Left ventricle myocardium inferior (tissue), 1 donor: Measurements from ENCODE around the gene NOL11. TPM values are rescaled to one million over a fixed set of nuclear protein-coding genes. Genes with fewer than 3 reads are reported as not detected.
"Not testable (repeated sequence)": the region's sequence is repeated elsewhere in the genome, so short reads cannot be mapped to it uniquely, and the experiment has no call there.

Experiments used
- DNase-seq: peaks from one replicate; pipeline ENCODE4 v3.0.0-alpha.2; 2020
- H3K27ac ChIP-seq: fragments of 200-600 bp; replicated peaks from 2 replicates; pipeline ENCODE4 v1.8.0; 2021
- H3K27me3 ChIP-seq: fragments of 200-600 bp; 2 replicates; pipeline ENCODE4 v1.8.0; 2021; ENCODE audit warnings: low read depth
- H3K36me3 ChIP-seq: fragments of 200-600 bp; 2 replicates; pipeline ENCODE4 v1.8.0; 2021
- H3K4me1 ChIP-seq: fragments of 200-600 bp; 2 replicates; pipeline ENCODE4 v1.8.0; 2021
- H3K4me3 ChIP-seq: fragments of 200-600 bp; 2 replicates; pipeline ENCODE4 v1.8.0; 2021; ENCODE audit warnings: mild to moderate bottlenecking, moderate library complexity
- H3K9me3 ChIP-seq: fragments of 200-600 bp; replicated peaks from 2 replicates; pipeline ENCODE4 v1.8.0; 2021
- intact Hi-C: fragments of 100-400 bp; cut with micrococcal nuclease; formaldehyde crosslinking; loops from one replicate; pipeline ENCODE4 v1.11.0; 2022
- total RNA-seq: library from RNA; stranded (reverse); fragmentation: NEBNext Ultra II Directional; extraction: Animal tissue kit (Norgen Biotek cat#: 25700); gene quantifications from one replicate; pipeline ENCODE4 v1.2.1, GENCODE V29; 2021
- TF ChIP-seq, protein P1 (sequence below): fragments of 200-600 bp; IDR thresholded peaks from 2 replicates; pipeline ENCODE4 v1.8.0; 2021; ENCODE audit warnings: antibody characterized with exemption, mild to moderate bottlenecking, borderline replicate concordance
- donor health status: DM: no; HTN: yes; CAD: no; lungs with severe emphysema.

Gene NOL11
- total RNA-seq, 1 donor from 2014 or later = 25.3 TPM

DNA sequence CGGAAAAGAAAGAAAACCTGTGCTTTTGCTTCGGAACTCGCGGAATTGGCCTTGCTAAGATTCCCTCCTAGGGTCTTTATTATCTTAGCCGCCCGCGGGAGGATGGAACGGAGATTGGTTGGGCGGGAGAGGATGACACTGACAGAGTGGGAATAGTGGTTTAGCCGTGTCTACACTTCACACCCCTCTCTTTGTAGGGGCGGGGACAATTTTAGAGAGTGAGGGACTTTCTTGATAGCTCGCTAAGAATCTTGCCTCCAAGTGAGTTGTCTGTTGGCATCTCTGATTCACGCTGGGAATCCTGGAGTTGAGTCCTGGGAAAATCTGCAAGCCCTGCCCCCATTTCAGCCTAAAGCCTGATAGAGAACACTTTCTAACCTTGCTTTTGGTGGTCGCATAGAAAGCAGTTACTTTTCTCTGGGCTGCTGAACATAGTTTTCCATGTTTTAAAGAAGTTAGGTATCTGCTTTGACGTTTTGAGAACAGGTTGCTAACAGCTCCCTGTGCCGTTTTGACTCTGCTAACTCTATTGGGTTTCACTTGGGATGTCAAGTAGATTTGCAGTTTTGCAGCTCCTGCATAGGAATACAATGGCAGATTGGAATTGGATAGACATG is 697 bp downstream of the NOL11 start:
- H3K4me3 ChIP-seq = peak overlapping the region; percentile 90
- H3K27me3 ChIP-seq = no peaks in the 10 kb centered on the region
- H3K9me3 ChIP-seq = no peaks in the 10 kb centered on the region
- peak overlapping the region; percentile 90 for H3K27ac ChIP-seq
- peaks cover 30% of the 10 kb centered on the region for H3K4me1 ChIP-seq
- intact Hi-C loops = no loop called here
- no peak for DNase-seq
- H3K36me3 ChIP-seq = peaks cover 32% of the 10 kb centered on the region
- TF ChIP-seq, protein P1, sequence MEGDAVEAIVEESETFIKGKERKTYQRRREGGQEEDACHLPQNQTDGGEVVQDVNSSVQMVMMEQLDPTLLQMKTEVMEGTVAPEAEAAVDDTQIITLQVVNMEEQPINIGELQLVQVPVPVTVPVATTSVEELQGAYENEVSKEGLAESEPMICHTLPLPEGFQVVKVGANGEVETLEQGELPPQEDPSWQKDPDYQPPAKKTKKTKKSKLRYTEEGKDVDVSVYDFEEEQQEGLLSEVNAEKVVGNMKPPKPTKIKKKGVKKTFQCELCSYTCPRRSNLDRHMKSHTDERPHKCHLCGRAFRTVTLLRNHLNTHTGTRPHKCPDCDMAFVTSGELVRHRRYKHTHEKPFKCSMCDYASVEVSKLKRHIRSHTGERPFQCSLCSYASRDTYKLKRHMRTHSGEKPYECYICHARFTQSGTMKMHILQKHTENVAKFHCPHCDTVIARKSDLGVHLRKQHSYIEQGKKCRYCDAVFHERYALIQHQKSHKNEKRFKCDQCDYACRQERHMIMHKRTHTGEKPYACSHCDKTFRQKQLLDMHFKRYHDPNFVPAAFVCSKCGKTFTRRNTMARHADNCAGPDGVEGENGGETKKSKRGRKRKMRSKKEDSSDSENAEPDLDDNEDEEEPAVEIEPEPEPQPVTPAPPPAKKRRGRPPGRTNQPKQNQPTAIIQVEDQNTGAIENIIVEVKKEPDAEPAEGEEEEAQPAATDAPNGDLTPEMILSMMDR = no peak

DNA sequence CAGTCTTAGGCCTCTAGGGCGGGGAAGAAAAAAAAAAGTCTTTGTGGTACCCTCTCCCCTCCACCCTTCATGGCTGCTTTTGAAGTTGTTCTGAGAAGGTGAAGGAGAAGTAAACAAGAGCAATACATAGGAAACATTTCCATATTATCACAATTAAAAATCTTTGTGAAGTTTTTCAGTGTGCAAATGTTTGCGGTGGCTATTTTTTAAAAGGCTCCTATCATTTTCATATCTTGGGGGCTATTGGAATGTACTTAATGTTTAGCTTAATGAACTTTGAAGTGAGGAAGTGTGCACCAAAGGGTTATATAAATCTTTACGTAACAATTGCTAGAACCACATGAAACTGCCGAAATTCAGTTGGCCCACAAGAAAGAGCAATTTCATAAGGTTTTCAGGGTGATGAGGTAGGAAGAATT is 7.6 kb downstream of the NOL11 start:
- no peaks in the 10 kb centered on the region for H3K27me3 ChIP-seq
- H3K4me1 ChIP-seq = no peaks in the 10 kb centered on the region
- TF ChIP-seq, protein P1 = no peak
- no peaks in the 10 kb centered on the region for H3K9me3 ChIP-seq
- peaks cover 94% of the 10 kb centered on the region for H3K36me3 ChIP-seq
- no peak overlapping the region for H3K4me3 ChIP-seq
- intact Hi-C loops = no loop called here
- no peak for DNase-seq
- no peak overlapping the region for H3K27ac ChIP-seq

DNA sequence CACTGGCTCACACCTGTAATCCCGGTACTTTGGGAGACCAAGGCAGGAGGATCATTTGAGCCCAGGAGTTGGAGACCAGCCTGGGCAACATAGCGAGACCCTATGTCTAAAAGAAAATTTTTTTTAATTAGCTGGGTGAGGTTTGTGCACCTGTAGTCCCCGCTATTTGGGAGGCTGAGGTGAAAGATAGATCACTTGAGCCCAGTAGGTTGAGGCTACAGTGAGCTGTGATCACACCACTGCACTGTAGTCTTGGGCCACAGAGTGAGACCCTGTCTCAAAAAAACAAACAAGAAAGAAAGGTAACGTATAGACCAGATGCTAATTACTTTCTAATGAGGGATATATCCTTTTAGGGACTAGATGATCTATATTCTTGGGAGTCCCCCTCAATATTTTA is 8.1 kb downstream of the NOL11 start:
- peaks cover 94% of the 10 kb centered on the region for H3K36me3 ChIP-seq
- intact Hi-C loops = no loop called here
- TF ChIP-seq, protein P1 = no peak

DNA sequence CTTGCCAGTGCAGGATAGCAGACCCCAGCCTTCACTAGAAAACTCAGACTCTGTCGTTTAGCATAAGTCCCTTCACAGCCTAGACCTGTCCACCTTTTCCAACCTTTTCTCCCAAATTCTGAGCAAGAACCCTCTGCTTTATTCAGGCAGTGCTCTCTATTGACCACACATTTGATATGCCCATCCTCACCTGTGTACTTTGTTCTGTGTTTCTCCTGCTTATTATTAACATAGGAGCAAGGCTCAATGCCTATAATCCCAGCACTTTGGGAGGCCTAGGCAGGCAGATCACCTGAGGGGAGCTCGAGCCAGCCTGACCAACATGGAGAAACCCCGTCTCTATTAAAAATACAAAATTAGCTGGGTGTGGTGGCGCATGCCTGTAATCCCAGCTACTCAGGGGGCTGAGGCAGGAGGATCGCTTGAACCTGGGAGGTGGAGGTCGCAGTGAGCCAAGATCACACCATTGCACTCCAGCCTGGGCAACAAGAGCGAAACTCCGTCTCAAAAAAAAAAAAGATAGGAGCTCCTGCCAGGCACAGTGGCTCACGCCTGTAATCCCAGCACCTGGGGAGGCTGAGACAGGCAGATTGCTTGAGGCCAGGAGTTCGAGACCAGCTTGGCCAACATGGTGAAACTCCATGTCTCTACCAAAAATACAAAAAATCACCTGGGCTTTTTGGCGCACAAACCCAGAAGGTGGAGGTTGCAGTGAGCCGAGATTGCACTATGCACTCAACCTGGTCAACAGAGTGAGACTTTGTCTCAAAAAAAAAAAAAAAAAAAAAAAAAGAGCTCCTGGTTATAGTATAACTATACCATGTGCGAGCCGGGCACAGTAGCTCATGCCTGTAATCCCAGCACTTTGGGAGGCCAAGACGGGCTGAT is 9.7 kb downstream of the NOL11 start:
- H3K4me3 ChIP-seq, DNase-seq, H3K27me3 ChIP-seq, H3K4me1 ChIP-seq, intact Hi-C loops, H3K9me3 ChIP-seq, H3K27ac ChIP-seq: not testable (repeated sequence)
- peaks cover 91% of the 10 kb centered on the region for H3K36me3 ChIP-seq

More for the DNA sequence above, 8.1 kb downstream of the NOL11 start:
- DNase-seq = no peak
- Histone ChIP-seq H3K27me3 (no peaks in the 10 kb centered on the region), H3K9me3 (no peaks in the 10 kb centered on the region), H3K4me1 (no peaks in the 10 kb centered on the region), H3K27ac (no peak overlapping the region), H3K4me3 (no peak overlapping the region)

DNA sequence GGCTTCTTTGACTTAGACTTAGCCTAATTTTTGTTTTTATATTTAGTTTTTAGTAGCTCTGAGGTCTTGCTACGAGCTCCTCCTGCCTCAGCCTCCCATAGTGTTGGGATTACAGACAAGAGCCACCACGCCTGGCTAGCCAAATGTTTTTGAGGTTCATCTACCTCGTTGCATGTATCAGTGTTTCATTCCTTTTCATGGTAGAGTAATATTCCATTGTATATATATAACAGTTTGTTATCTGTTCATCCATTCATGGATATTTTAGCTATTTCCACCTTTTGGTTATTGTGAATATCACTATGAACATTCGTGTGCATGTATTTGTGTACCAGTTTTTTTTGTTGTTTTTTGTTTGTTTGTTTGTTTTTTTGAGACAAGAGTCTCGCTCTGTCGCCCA is 12.2 kb downstream of the NOL11 start:
- Histone ChIP-seq H3K27ac (no peak overlapping the region), H3K9me3 (peaks cover 5% of the 10 kb centered on the region), H3K36me3 (peaks cover 90% of the 10 kb centered on the region), H3K4me3 (no peak overlapping the region), H3K4me1 (no peaks in the 10 kb centered on the region), H3K27me3 (no peaks in the 10 kb centered on the region)
- intact Hi-C loops = no loop called here
- DNase-seq = no peak
- TF ChIP-seq, protein P1 = no peak

DNA sequence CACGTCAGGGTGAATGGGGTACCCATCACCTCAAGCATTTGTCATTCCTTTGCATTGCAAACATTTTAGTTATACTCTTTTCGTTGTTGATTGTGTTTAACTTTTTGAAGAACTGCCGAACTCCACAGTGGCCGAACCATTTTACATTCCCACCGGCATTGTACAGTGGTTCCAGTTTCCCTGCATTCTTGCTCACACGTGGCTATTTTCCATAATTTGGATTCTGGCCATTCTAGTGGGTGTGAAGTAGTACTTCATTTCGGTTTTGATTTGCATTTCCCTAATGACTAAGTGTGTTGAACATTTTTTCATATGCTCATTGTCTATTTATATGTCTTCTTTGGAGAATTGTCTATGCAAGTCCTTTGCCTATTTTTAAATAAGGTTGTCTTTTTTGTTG is 13.0 kb downstream of the NOL11 start:
- intact Hi-C loops = no loop called here
- TF ChIP-seq, protein P1 = no peak
- DNase-seq = no peak
- H3K27me3 ChIP-seq = no peaks in the 10 kb centered on the region
- H3K36me3 ChIP-seq = peaks cover 88% of the 10 kb centered on the region
- no peak overlapping the region for H3K4me3 ChIP-seq
- H3K9me3 ChIP-seq = peaks cover 5% of the 10 kb centered on the region
- H3K4me1 ChIP-seq = no peaks in the 10 kb centered on the region
- no peak overlapping the region for H3K27ac ChIP-seq
